WI38 (cell line): ENCODE measurements around the gene FAM229A.

Experiments
- H3K4me3 ChIP-seq: 2 replicates; pipeline ENCODE4 v1.5.1; 2011; ENCODE audit warnings: low read depth, mild to moderate bottlenecking, control low read depth, low read length
- TF ChIP-seq, protein P1 (sequence below): IDR thresholded peaks from 2 replicates; pipeline ENCODE4 v1.5.1; 2012; ENCODE audit warnings: low read depth, mild to moderate bottlenecking, control low read depth, low read length

Gene FAM229A

DNA sequence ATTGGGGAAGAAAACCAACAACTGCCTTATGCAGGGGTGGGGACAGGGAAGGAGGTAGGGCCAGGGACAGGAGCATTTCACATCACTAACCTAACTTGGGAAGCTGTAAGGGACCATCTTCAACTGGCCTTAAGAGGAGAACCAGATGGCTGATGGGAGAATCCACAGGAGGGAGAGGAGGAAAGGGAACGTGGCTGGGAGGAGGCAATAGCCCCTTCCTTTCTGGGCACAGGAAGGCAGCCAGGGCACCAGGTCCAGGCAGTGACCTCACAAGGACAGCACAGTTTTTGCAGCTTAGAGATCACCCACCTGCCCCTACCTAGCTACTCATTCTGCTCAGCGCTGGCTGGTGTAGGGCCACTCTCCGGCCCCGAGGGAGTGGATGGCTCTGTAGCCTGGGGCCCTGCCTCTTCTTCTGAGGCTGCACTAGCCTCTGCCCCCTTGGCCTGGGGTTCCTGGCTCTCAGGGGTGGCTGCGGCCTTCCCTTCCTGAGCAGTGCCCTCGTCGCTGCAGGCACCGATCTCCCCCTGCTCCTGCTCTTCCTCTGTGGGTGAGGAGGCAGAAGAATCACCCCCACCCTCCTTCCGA is 27.9 kb downstream of the FAM229A start:
- H3K4me3 ChIP-seq, result peak overlapping the region; percentile 78
- TF ChIP-seq, protein P1, sequence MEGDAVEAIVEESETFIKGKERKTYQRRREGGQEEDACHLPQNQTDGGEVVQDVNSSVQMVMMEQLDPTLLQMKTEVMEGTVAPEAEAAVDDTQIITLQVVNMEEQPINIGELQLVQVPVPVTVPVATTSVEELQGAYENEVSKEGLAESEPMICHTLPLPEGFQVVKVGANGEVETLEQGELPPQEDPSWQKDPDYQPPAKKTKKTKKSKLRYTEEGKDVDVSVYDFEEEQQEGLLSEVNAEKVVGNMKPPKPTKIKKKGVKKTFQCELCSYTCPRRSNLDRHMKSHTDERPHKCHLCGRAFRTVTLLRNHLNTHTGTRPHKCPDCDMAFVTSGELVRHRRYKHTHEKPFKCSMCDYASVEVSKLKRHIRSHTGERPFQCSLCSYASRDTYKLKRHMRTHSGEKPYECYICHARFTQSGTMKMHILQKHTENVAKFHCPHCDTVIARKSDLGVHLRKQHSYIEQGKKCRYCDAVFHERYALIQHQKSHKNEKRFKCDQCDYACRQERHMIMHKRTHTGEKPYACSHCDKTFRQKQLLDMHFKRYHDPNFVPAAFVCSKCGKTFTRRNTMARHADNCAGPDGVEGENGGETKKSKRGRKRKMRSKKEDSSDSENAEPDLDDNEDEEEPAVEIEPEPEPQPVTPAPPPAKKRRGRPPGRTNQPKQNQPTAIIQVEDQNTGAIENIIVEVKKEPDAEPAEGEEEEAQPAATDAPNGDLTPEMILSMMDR, result no peak

DNA sequence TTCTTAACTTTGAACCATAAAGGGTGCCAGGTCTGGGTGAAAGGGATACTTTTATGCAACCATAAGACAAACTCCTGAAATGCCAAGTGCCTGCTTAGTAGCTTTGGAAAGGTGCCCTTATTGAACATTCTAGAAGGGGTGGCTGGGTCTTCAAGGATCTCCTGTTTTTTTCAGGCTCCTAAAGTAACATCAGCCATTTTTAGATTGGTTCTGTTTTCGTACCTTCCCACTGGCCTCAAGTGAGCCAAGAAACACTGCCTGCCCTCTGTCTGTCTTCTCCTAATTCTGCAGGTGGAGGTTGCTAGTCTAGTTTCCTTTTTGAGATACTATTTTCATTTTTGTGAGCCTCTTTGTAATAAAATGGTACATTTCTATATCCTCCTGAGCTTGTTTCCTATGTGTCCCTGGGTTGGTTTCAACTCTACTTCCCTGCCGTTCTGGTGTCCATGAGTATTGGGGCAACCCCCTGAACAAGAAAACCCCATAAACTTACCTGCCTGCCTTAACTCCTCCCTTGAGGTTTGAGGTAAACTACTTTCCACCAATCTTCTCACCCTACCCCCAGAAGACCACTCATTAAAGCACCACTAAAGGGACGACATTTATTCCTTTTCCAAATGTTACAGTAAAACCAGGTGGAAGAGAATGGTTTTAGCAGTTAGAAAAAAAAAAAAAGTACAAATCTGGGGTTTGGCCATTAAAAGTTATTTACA is 28.9 kb downstream of the FAM229A start:
- H3K4me3 ChIP-seq, result no peak overlapping the region
- TF ChIP-seq, protein P1, result no peak

GRCh38 chr1:32332290-32333079 is 29.8 kb downstream of the FAM229A start:
- TF ChIP-seq, protein P1, result no peak
- H3K4me3 ChIP-seq, result no peak overlapping the region

- H3K4me3 ChIP-seq, result no peak overlapping the region
- TF ChIP-seq, protein P1, result no peak
Measured at GRCh38 chr1:32331549-32331948, 30.7 kb downstream of the FAM229A start.

DNA sequence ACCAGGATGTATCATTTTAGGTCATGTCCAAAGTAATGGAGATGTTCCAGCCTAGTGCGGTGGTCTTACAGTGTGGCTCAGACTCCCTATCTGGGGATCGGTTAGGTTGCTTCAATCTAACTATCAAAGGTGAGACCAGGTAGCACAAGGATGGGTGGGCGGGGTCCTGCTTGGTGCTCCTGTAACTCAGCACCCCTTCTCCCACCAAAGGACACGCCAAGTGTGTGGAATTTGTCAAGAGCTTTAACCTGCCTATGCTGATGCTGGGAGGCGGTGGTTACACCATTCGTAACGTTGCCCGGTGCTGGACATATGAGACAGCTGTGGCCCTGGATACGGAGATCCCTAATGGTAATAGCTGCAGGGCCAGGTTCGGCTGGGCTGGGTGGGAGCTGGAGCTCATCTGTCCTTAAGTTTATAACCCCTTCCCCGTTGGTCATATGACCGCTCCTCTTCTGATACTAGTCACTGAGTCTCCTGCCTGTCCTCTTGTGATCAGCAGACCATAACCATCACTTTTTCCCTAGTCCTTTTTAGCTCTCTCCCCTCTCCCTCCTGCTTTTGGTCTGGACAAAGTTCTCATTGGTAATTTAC is 31.6 kb downstream of the FAM229A start:
- H3K4me3 ChIP-seq, result no peak overlapping the region
- TF ChIP-seq, protein P1, result no peak

GRCh38 chr1:32329931-32330466 is 32.3 kb downstream of the FAM229A start:
- H3K4me3 ChIP-seq, result no peak overlapping the region
- TF ChIP-seq, protein P1, result no peak
